Loucy (cell line): ENCODE data around the gene PEX14.

Source experiments
- CTCF ChIP-seq: fragments of 200-600 bp; sonication (generic); conservative IDR thresholded peaks from 2 replicates; pipeline ENCODE4 v1.5.1; 2014; ENCODE audit warnings: mild to moderate bottlenecking, antibody characterized with exemption, low read length
- EZH2phosphoT487 ChIP-seq: fragments of 200-600 bp; IDR thresholded peaks from 2 replicates; pipeline ENCODE4 v1.6.1; 2018; ENCODE audit warnings: antibody characterized with exemption, mild to moderate bottlenecking, moderate library complexity, borderline replicate concordance

DNA sequence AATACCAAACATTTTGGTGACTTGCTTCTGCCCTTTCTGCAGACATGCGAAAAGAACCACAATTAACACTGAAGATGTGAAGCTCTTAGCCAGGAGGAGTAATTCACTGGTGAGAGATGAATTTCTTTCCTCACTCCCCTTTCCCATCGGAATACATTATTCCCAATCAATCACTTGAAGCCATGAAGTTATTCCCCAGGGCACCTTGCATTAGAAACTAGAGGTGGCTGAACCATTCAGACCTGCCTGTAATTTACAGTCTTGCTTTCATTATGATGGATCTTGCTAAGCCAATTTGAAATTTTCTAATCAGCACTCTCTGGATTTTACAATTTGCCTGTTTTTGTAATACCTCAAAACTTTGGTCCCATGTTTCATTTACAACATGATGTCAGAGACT is 34.4 kb upstream of the PEX14 start:
- TF ChIP-seq CTCF, result no peak
- no peak for TF ChIP-seq EZH2phosphoT487
